K562 (cell line): ENCODE results near the gene CAST. TPM values are rescaled to one million over a fixed set of nuclear protein-coding genes. Genes with fewer than 3 reads are reported as not detected.
A peak's percentile ranks its signal among the peaks of the same experiment; 100 is the strongest.

Source experiments
- ARID3A ChIP-seq: IDR thresholded peaks from 2 replicates; pipeline ENCODE4 v1.6.1; 2012; ENCODE audit warnings: low read depth, low read length, improper control_type of control experiment, borderline replicate concordance
- ARNT ChIP-seq, 2 experiments: fragments of 450-650 bp; IDR thresholded peaks; 2 replicates each; pipeline ENCODE4 v1.6.1; 2016; ENCODE audit warnings: mild to moderate bottlenecking in 1 of 2
- FOXK1 ChIP-seq: sonication (generic); formaldehyde crosslinking; IDR thresholded peaks from 2 replicates; pipeline ENCODE4 v1.8.0; 2022; ENCODE audit warnings: missing genetic modification reagents, mild to moderate bottlenecking, borderline replicate concordance
- MAFK ChIP-seq: IDR thresholded peaks from 2 replicates; pipeline ENCODE4 v1.6.1; 2011; ENCODE audit warnings: low read length, improper control_type of control experiment
- NR2F6 ChIP-seq: fragments of 450-650 bp; formaldehyde crosslinking; IDR thresholded peaks from 2 replicates; pipeline ENCODE4 v1.4.0; 2020; ENCODE audit warnings: mild to moderate bottlenecking
- RBM22 ChIP-seq: fragments of 200-400 bp; formaldehyde crosslinking; IDR thresholded peaks from 2 replicates; pipeline ENCODE4 v1.6.1; 2018; ENCODE audit warnings: low read length, low read depth; ENCODE audit not compliant: poor library complexity, severe bottlenecking
- SAFB2 ChIP-seq: fragments of 200-400 bp; formaldehyde crosslinking; IDR thresholded peaks from 2 replicates; pipeline ENCODE4 v1.6.1; 2018; ENCODE audit warnings: borderline replicate concordance, low read length, low read depth, moderate library complexity; ENCODE audit not compliant: severe bottlenecking
- SMARCB1 ChIP-seq: IDR thresholded peaks from 2 replicates; pipeline ENCODE4 v1.6.1; 2011; ENCODE audit warnings: improper control_type of control experiment, low read depth; ENCODE audit not compliant: insufficient read length
- SP2 ChIP-seq: IDR thresholded peaks from 2 replicates; pipeline ENCODE4 v1.6.1; 2011; ENCODE audit warnings: mild to moderate bottlenecking, low read depth, low read length, moderate library complexity; ENCODE audit not compliant: poor library complexity, severe bottlenecking; ENCODE audit errors: extremely low read depth
- ZNF24 ChIP-seq: fragments of 450-650 bp; IDR thresholded peaks from 2 replicates; pipeline ENCODE4 v1.6.1; 2016
- ZSCAN29 ChIP-seq: fragments of 450-650 bp; IDR thresholded peaks from 2 replicates; pipeline ENCODE4 v1.6.1; 2017
- polyA plus RNA-seq, 8 experiments: library from polyadenylated mRNA; depleted of rRNA in 4 of 8; stranded (reverse) in 5 of 8; unstranded in 3 of 8; fragments of >200 nt; fragmentation: Nextera tagmentation in 2 of 8; fragmentation: Illumina TruSeq in 1 of 8; extraction: Ambion mirVana in 2 of 8; extraction: Trizol in 1 of 8; gene quantifications; 2 replicates each; pipeline versions ENCODE4 v1.2.1 to v1.2.3, GENCODE V29; 2011 to 2014; ENCODE audit warnings: inconsistent platforms in 1 of 8, missing spikeins in 1 of 8
- total RNA-seq, 7 experiments: library from RNA; depleted of rRNA in 6 of 7; stranded (reverse); fragments of >200 nt in 6 of 7; fragmentation: Illumina TruSeq in 2 of 7; extraction: Trizol in 2 of 7; gene quantifications; 2 replicates each; pipeline versions ENCODE4 v1.2.1 to v1.2.3, GENCODE V29; 2011 to 2021; ENCODE audit warnings: low replicate concordance in 1 of 7
- TF ChIP-seq, protein P1 (sequence below): fragments of 200-600 bp; sonication (generic); IDR thresholded peaks from one replicate; pipeline ENCODE4 v1.6.1; 2012; ENCODE audit warnings: mild to moderate bottlenecking, low read depth, low read length, inconsistent platforms
- TF ChIP-seq, protein P2 (sequence below): fragments of 450-650 bp; IDR thresholded peaks from 2 replicates; pipeline ENCODE4 v1.6.1; 2016; ENCODE audit warnings: borderline replicate concordance

CAST gene
- total and polyA plus RNA-seq, 9 of the 15 experiments (the other 6 are each of a cell fraction or from before 2014, with no cell fraction given) = 55.5 to 136 (median 86.1) TPM

GRCh38 chr5:96687812-96688453, 25.8 kb downstream of the CAST start (continued):
- TF ChIP-seq, protein P1, sequence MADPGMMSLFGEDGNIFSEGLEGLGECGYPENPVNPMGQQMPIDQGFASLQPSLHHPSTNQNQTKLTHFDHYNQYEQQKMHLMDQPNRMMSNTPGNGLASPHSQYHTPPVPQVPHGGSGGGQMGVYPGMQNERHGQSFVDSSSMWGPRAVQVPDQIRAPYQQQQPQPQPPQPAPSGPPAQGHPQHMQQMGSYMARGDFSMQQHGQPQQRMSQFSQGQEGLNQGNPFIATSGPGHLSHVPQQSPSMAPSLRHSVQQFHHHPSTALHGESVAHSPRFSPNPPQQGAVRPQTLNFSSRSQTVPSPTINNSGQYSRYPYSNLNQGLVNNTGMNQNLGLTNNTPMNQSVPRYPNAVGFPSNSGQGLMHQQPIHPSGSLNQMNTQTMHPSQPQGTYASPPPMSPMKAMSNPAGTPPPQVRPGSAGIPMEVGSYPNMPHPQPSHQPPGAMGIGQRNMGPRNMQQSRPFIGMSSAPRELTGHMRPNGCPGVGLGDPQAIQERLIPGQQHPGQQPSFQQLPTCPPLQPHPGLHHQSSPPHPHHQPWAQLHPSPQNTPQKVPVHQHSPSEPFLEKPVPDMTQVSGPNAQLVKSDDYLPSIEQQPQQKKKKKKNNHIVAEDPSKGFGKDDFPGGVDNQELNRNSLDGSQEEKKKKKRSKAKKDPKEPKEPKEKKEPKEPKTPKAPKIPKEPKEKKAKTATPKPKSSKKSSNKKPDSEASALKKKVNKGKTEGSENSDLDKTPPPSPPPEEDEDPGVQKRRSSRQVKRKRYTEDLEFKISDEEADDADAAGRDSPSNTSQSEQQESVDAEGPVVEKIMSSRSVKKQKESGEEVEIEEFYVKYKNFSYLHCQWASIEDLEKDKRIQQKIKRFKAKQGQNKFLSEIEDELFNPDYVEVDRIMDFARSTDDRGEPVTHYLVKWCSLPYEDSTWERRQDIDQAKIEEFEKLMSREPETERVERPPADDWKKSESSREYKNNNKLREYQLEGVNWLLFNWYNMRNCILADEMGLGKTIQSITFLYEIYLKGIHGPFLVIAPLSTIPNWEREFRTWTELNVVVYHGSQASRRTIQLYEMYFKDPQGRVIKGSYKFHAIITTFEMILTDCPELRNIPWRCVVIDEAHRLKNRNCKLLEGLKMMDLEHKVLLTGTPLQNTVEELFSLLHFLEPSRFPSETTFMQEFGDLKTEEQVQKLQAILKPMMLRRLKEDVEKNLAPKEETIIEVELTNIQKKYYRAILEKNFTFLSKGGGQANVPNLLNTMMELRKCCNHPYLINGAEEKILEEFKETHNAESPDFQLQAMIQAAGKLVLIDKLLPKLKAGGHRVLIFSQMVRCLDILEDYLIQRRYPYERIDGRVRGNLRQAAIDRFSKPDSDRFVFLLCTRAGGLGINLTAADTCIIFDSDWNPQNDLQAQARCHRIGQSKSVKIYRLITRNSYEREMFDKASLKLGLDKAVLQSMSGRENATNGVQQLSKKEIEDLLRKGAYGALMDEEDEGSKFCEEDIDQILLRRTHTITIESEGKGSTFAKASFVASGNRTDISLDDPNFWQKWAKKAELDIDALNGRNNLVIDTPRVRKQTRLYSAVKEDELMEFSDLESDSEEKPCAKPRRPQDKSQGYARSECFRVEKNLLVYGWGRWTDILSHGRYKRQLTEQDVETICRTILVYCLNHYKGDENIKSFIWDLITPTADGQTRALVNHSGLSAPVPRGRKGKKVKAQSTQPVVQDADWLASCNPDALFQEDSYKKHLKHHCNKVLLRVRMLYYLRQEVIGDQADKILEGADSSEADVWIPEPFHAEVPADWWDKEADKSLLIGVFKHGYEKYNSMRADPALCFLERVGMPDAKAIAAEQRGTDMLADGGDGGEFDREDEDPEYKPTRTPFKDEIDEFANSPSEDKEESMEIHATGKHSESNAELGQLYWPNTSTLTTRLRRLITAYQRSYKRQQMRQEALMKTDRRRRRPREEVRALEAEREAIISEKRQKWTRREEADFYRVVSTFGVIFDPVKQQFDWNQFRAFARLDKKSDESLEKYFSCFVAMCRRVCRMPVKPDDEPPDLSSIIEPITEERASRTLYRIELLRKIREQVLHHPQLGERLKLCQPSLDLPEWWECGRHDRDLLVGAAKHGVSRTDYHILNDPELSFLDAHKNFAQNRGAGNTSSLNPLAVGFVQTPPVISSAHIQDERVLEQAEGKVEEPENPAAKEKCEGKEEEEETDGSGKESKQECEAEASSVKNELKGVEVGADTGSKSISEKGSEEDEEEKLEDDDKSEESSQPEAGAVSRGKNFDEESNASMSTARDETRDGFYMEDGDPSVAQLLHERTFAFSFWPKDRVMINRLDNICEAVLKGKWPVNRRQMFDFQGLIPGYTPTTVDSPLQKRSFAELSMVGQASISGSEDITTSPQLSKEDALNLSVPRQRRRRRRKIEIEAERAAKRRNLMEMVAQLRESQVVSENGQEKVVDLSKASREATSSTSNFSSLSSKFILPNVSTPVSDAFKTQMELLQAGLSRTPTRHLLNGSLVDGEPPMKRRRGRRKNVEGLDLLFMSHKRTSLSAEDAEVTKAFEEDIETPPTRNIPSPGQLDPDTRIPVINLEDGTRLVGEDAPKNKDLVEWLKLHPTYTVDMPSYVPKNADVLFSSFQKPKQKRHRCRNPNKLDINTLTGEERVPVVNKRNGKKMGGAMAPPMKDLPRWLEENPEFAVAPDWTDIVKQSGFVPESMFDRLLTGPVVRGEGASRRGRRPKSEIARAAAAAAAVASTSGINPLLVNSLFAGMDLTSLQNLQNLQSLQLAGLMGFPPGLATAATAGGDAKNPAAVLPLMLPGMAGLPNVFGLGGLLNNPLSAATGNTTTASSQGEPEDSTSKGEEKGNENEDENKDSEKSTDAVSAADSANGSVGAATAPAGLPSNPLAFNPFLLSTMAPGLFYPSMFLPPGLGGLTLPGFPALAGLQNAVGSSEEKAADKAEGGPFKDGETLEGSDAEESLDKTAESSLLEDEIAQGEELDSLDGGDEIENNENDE = no peak
- TF ChIP-seq RBM22 = no peak
- TF ChIP-seq NR2F6 (CRISPR knock-in tag) = no peak
- TF ChIP-seq, protein P2, sequence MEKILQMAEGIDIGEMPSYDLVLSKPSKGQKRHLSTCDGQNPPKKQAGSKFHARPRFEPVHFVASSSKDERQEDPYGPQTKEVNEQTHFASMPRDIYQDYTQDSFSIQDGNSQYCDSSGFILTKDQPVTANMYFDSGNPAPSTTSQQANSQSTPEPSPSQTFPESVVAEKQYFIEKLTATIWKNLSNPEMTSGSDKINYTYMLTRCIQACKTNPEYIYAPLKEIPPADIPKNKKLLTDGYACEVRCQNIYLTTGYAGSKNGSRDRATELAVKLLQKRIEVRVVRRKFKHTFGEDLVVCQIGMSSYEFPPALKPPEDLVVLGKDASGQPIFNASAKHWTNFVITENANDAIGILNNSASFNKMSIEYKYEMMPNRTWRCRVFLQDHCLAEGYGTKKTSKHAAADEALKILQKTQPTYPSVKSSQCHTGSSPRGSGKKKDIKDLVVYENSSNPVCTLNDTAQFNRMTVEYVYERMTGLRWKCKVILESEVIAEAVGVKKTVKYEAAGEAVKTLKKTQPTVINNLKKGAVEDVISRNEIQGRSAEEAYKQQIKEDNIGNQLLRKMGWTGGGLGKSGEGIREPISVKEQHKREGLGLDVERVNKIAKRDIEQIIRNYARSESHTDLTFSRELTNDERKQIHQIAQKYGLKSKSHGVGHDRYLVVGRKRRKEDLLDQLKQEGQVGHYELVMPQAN = no peak
- TF ChIP-seq SP2 = no peak
- no peak for TF ChIP-seq ARNT (IDR thresholded peaks at IDR 0.05)
- TF ChIP-seq ZNF24 = no peak
- TF ChIP-seq MAFK = no peak
- TF ChIP-seq FOXK1 = no peak
- TF ChIP-seq SAFB2 = no peak
- TF ChIP-seq ZSCAN29 = no peak
- TF ChIP-seq SMARCB1 = no peak
- peak; percentile 80; the same call in 1 of the 2 replicates for TF ChIP-seq ARID3A
